Astrocyte of the spinal cord (primary cell): ENCODE results near the gene KLB.

ENCODE experiments used
- DNase-seq: peaks from one replicate; pipeline ENCODE4 v3.0.0; 2011; ENCODE audit warnings: low read depth, low spot score
- H3K4me3 ChIP-seq: 2 replicates; pipeline ENCODE4 v1.5.1; 2011; ENCODE audit warnings: low read depth, mild to moderate bottlenecking, low read length, moderate library complexity
- CTCF ChIP-seq: IDR thresholded peaks from 2 replicates; pipeline ENCODE4 v1.5.1; 2012; ENCODE audit warnings: low read depth, mild to moderate bottlenecking, low read length, inconsistent platforms
- in situ Hi-C: cut with HindIII; loops from 2 replicates; pipeline ENCODE4 v1.10.0; 2017; ENCODE audit warnings: low sequenced_read_pairs

The KLB gene

GRCh38 chr4:39476187-39476895, 69.6 kb downstream of the KLB start:
- no peak for DNase-seq
- TF ChIP-seq CTCF = no peak
- H3K4me3 ChIP-seq = no peak overlapping the region
- in situ Hi-C loops = no loop called here

DNA sequence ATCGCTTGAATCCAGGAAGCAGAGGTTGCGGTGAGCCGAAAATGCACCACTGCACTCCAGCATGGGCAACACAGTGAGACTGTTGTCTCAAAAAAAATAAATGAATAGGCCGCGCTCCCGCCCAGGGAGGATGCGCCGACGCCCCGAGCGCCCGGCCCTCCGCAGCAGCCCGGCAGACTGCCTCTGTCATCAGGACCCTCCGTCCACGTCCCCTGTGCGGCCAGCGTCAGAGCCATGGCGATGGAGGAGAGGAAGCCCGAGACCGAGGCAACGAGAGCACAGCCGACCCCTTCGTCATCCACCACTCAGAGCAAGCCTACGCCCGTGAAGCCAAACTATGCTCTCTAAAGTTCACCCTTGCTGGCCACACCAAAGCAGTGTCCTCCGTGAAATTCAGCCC, 73.5 kb downstream of the KLB start:
- no peak for TF ChIP-seq CTCF
- no peak overlapping the region for H3K4me3 ChIP-seq
- no peak for DNase-seq
- in situ Hi-C loops = no loop called here

- no peak for TF ChIP-seq CTCF
- in situ Hi-C loops = no loop called here
- DNase-seq = no peak
- H3K4me3 ChIP-seq = no peak overlapping the region
These were observed 74.4 kb downstream of the KLB start for GRCh38 chr4:39480902-39481695.

DNA sequence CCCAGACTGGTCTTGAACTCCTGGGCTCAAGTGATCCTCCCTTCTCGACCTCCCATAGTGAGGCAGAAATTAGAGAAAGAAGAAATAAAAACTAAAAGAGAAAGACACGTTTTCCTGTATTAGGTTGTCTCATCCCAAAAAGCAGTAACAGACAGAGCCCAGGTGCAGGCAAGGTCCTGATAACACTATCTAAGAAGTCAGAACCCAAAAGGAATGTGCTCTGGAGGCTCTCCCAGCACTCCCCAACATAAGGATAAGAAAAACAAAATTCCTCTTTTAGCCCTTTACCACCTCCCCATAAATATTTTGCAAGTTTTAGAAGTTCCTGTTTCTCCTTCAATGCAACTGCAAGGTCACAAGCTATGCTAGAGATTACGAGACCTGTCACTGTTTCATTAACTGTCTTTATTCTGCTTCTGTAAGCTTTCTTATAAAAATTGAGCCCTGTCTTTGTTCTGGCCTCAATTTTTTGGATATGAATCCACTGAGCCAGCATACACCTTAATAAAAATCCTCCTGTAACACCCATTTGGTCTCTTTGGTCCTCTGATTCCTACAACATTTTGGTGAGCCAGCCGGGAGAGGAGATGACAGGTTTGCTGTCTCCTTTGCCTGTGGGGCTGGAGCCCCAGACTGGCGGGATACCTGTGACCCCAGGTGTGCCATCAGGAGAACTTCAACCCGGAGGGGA, 78.0 kb downstream of the KLB start:
- no peak for TF ChIP-seq CTCF
- no peak overlapping the region for H3K4me3 ChIP-seq
- in situ Hi-C loops = no loop called here
- DNase-seq = no peak

GRCh38 chr4:39486221-39486804, 79.6 kb downstream of the KLB start:
- DNase-seq = no peak
- in situ Hi-C loops = no loop called here
- TF ChIP-seq CTCF = no peak
- no peak overlapping the region for H3K4me3 ChIP-seq

DNA sequence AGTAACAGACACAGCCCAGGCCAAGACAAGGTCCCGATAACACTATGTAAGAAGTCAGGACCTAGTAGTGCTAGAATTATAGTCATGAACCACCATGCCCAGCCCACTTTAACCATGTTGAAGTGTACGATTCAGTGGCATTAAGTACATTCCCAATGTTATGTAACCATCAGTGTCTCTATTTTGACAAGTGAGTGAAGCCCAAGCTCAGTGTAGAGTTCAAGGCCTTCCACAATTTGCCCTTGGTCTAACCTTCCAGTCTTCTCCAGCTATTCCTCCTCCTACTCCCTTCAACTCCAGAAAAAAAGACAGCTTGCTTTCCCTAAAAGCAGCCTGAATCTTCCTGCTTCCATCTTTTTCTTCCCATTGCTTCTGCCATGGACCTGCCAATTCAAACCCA, 83.6 kb downstream of the KLB start:
- H3K4me3 ChIP-seq = no peak overlapping the region
- in situ Hi-C loops = no loop called here
- DNase-seq = no peak
- TF ChIP-seq CTCF = no peak
